Measurements from ENCODE around the gene LRRC42. TPM values are rescaled to one million over a fixed set of nuclear protein-coding genes. Genes with fewer than 3 reads are reported as not detected.

Gene LRRC42
- total RNA-seq, 4 donors from 2014 or later = 11.4 to 17.8 (median 14.6) TPM

DNA sequence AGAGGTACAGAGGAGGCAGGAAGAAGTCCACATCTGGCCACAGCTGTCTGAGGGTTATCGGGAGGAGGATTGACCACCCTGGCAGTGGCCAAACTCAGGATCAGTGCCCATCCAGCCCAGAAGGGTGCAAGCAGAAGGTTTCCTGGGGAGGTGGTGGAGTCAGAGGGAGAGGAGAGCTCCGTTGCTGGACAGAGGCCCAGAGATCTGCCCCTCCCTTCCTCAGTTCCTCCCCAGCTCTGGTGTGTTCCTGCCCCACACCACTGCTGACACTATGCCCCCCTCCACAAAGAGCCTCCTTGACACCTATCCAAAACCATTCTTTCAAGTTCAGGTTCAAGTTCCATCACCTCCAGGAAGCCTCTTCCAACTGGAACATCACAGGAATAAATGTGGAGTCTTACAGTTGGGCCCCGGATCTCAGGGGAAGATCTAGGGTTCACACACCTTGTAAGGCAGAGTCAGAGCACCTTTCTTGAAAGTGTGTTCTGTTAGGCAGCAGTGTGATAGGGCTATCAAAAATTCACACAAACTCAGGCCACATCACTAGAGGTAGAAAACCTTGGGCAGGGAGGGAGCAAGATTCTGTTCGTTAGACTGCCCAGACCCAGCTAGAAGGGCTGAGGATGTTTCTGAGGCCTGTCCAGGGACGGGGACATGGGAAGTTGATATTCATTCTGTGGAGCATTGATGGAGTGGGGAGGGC is 64.4 kb downstream of the LRRC42 start:
- Histone ChIP-seq H3K36me3 (no peaks in the 10 kb centered on the region), H3K9me3 (no peaks in the 10 kb centered on the region), H3K4me3 (no peak overlapping the region), H3K27ac (no peak overlapping the region), H3K27me3 (peaks cover 0 to 3% (median 0%) of the 10 kb centered on the region in 3 donors), H3K4me1 (no peaks in the 10 kb centered on the region)
- DNase-seq (no peak), ATAC-seq (no peak)
- TF ChIP-seq, protein P1, sequence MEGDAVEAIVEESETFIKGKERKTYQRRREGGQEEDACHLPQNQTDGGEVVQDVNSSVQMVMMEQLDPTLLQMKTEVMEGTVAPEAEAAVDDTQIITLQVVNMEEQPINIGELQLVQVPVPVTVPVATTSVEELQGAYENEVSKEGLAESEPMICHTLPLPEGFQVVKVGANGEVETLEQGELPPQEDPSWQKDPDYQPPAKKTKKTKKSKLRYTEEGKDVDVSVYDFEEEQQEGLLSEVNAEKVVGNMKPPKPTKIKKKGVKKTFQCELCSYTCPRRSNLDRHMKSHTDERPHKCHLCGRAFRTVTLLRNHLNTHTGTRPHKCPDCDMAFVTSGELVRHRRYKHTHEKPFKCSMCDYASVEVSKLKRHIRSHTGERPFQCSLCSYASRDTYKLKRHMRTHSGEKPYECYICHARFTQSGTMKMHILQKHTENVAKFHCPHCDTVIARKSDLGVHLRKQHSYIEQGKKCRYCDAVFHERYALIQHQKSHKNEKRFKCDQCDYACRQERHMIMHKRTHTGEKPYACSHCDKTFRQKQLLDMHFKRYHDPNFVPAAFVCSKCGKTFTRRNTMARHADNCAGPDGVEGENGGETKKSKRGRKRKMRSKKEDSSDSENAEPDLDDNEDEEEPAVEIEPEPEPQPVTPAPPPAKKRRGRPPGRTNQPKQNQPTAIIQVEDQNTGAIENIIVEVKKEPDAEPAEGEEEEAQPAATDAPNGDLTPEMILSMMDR (IDR thresholded peaks at IDR 0.05 in 4 of 5, conservative IDR thresholded peaks at IDR 0.05 in 1 of 5) = no peak
- no peak for TF ChIP-seq POLR2A (IDR thresholded peaks at IDR 0.05)
- in situ Hi-C loops (cut with MboI; ENCODE audit: low sequenced_read_pairs in 4 of 4) (no loop called here), intact Hi-C loops (cut with DNase I; ENCODE audit: low total_unique reads) (no loop called here)

DNA sequence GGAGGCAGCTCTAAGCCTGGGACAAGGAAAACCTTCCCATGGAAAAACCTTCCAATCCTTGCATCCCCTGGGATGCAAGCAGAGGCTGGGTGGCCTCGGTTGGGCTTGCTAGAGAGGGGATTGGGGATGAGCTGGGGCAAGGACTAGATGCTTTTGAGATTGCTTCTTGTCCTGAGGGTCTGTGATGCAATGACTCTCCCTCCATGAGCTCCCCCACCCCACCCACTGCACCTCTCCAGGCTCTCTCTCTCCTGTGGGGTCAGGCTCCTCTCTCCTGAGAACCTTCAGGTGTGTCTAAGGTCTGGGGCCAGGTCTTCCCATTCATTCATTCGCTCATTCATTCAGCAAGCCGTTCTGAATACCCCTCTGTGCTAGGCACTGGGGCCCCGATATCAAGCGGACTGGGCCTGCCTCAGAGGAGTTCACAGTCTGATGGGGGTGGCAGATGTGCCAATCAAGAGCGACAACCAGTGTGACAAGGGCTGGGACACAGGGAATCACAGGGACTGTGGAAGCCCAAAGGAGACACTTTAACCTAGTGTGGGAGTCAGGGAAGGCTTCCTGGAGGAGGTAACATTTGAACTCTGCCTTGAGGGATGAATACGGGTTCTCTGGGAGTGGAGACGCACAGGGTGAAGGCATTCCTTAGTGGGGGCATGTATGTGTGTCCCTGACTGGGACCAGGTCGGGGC is 65.3 kb downstream of the LRRC42 start:
- ATAC-seq = no peak
- DNase-seq = no peak

DNA sequence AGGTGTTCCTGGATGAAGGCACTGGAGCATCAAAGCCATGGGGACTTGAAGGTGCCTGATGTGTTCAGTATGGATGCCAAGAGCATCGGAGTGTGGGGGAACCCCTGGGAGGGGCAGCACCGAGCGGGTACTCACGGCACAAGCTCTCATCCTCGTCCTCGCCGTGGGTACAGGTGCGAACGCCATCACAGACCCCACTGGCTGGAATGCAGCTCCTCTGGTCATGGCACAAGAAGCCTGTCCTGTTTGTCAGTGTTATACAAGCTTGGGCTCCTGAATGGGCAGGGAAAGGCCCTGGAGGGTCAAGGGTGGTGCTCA is 65.8 kb downstream of the LRRC42 start:
- no peak for TF ChIP-seq POLR2A (IDR thresholded peaks at IDR 0.05)
- TF ChIP-seq, protein P1 (IDR thresholded peaks at IDR 0.05 in 4 of 5, conservative IDR thresholded peaks at IDR 0.05 in 1 of 5) = no peak
- Histone ChIP-seq H3K27ac (no peak overlapping the region), H3K36me3 (no peaks in the 10 kb centered on the region), H3K4me3 (no peak overlapping the region), H3K4me1 (no peaks in the 10 kb centered on the region), H3K27me3 (peaks cover 0 to 3% (median 0%) of the 10 kb centered on the region in 3 donors), H3K9me3 (no peaks in the 10 kb centered on the region)
- intact Hi-C loops (cut with DNase I; ENCODE audit: low total_unique reads) = no loop called here
- DNase-seq (no peak), ATAC-seq (no peak)
- in situ Hi-C loops (cut with MboI; ENCODE audit: low sequenced_read_pairs in 4 of 4) = no loop called here

More for the DNA sequence above, 65.3 kb downstream of the LRRC42 start:
- Histone ChIP-seq H3K27me3 (peaks cover 0 to 3% (median 0%) of the 10 kb centered on the region in 3 donors), H3K9me3 (no peaks in the 10 kb centered on the region), H3K4me3 (no peak overlapping the region), H3K4me1 (no peaks in the 10 kb centered on the region), H3K36me3 (no peaks in the 10 kb centered on the region), H3K27ac (no peak overlapping the region)
- in situ Hi-C loops (cut with MboI; ENCODE audit: low sequenced_read_pairs in 4 of 4) (no loop called here), intact Hi-C loops (cut with DNase I; ENCODE audit: low total_unique reads) (no loop called here)
- no peak for TF ChIP-seq POLR2A (IDR thresholded peaks at IDR 0.05)
- TF ChIP-seq, protein P1 (IDR thresholded peaks at IDR 0.05 in 4 of 5, conservative IDR thresholded peaks at IDR 0.05 in 1 of 5) = no peak

DNA sequence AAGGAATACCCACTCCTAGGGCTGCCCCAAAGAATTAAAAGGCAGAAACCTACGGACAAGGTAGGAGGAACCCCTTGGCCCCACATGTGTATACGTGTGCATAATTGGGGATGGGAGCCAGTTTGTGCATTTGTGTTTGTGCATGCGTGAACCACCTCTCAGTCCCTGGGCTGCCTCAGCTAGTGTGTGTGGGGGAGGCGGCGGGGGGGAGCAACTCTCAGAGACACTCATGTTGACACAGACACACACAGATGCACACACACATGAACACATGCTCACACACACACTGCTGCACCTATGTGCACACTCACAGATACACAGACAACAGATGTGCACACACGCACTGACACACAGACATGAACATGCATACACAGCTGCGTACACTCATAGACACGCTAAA is 66.7 kb downstream of the LRRC42 start:
- no peaks in the 10 kb centered on the region for H3K36me3 ChIP-seq
- peaks cover 0 to 3% (median 0%) of the 10 kb centered on the region in 3 donors for H3K27me3 ChIP-seq
- DNase-seq (no peak), ATAC-seq (no peak)
- intact Hi-C loops (cut with DNase I; ENCODE audit: low total_unique reads) = no loop called here
- TF ChIP-seq, protein P1 (IDR thresholded peaks at IDR 0.05 in 4 of 5, conservative IDR thresholded peaks at IDR 0.05 in 1 of 5) = no peak
- TF ChIP-seq POLR2A (IDR thresholded peaks at IDR 0.05) = no peak
- H3K9me3 ChIP-seq = no peaks in the 10 kb centered on the region
- no peaks in the 10 kb centered on the region for H3K4me1 ChIP-seq
- no peak overlapping the region for H3K27ac ChIP-seq
- in situ Hi-C loops (cut with MboI; ENCODE audit: low sequenced_read_pairs in 4 of 4) = no loop called here
- H3K4me3 ChIP-seq = no peak overlapping the region
